Ovary (tissue), 3 donors: ENCODE results near the gene OGFRL1.

Source experiments
- CTCF ChIP-seq, 3 donors: fragments of 450-650 bp in 2 of 3; fragments of 200-600 bp in 1 of 3; IDR thresholded peaks; one replicate each; pipeline versions ENCODE4 v1.5.1 to v1.8.0; 2016 to 2022; ENCODE audit warnings: antibody characterized with exemption in 3 of 3, mild to moderate bottlenecking in 1 of 3
- EP300 ChIP-seq: sonication (generic); formaldehyde crosslinking; IDR thresholded peaks from one replicate; pipeline ENCODE4 v1.6.1; 2017; ENCODE audit warnings: antibody characterized with exemption
- POLR2A ChIP-seq: fragments of 450-650 bp; IDR thresholded peaks from one replicate; pipeline ENCODE4 v1.6.1; 2017; ENCODE audit warnings: antibody characterized with exemption, mild to moderate bottlenecking, moderate library complexity
- donor health status: DM: no; HTN: no; CAD: no.

- TF ChIP-seq POLR2A (no peak), CTCF (IDR thresholded peaks at IDR 0.05) (no peak), EP300 (no peak)
Measured at GRCh38 chr6:71254323-71254722, 34.3 kb upstream of the OGFRL1 start.
